Thymus (tissue), 11 donors: Measurements from ENCODE around the gene PPM1L. TPM values are rescaled to one million over a fixed set of nuclear protein-coding genes. Genes with fewer than 3 reads are reported as not detected.
"Not testable (repeated sequence)": the region's sequence is repeated elsewhere in the genome, so short reads cannot be mapped to it uniquely, and the experiment has no call there.

Experiments
- DNase-seq, 9 donors: peaks; one replicate each; pipeline ENCODE4 v3.0.0-alpha.2; 2013; ENCODE audit warnings: low spot score in 9 of 9, low read depth in 6 of 9, missing footprints in 1 of 9
- H3K27ac ChIP-seq, 2 donors: one replicate each; pipeline ENCODE4 v1.5.1; 2013; ENCODE audit warnings: control low read depth in 1 of 2, low read depth in 1 of 2, low read length in 1 of 2, mild to moderate bottlenecking in 1 of 2, moderate library complexity in 1 of 2
- H3K27me3 ChIP-seq, 2 donors: one replicate each; pipeline ENCODE4 v1.5.1; 2013; ENCODE audit warnings: low read length in 1 of 2; ENCODE audit not compliant: control insufficient read depth in 2 of 2, insufficient read depth in 1 of 2
- H3K36me3 ChIP-seq, 2 donors: one replicate each; pipeline ENCODE4 v1.5.1; 2013; ENCODE audit warnings: low read length in 1 of 2, mild to moderate bottlenecking in 1 of 2, moderate library complexity in 1 of 2; ENCODE audit not compliant: control insufficient read depth in 2 of 2, insufficient read depth in 2 of 2
- H3K4me1 ChIP-seq, 2 donors: one replicate each; pipeline ENCODE4 v1.5.1; 2013; ENCODE audit warnings: low read length in 2 of 2; ENCODE audit not compliant: control insufficient read depth in 2 of 2, insufficient read depth in 2 of 2
- H3K4me3 ChIP-seq, 2 donors: one replicate each; pipeline ENCODE4 v1.5.1; 2013; ENCODE audit warnings: low read length in 2 of 2, control low read depth in 1 of 2, mild to moderate bottlenecking in 1 of 2
- H3K9me3 ChIP-seq, 2 donors: one replicate each; pipeline ENCODE4 v1.5.1; 2013; ENCODE audit warnings: low read length in 1 of 2, mild to moderate bottlenecking in 1 of 2; ENCODE audit not compliant: control insufficient read depth in 2 of 2, insufficient read depth in 1 of 2
- whole genome bisulfite sequencing: extraction: QIAGEN DNeasy Blood & Tissue Kit; methylation state at CpG from one replicate; pipeline ENCODE4 v1.1.7; 2013; 5-methylcytosine and 5-hydroxymethylcytosine counted together
- polyA plus RNA-seq: library from polyadenylated mRNA; stranded (reverse); fragments of 200-250 nt; gene quantifications from one replicate; pipeline ENCODE4 v1.2.3, GENCODE V29; 2013
- total RNA-seq: library from RNA; stranded (reverse); fragments of 120-200 nt; gene quantifications from one replicate; pipeline ENCODE4 v1.2.4, GENCODE V29; 2013
- donor health status: healthy.

Gene PPM1L
- total and polyA plus RNA-seq, 2 donors = 3.3 to 4.7 TPM

GRCh38 chr3:161010151-161010550 is 254.1 kb downstream of the PPM1L start:
- H3K4me1 ChIP-seq, H3K27ac ChIP-seq, H3K36me3 ChIP-seq, H3K4me3 ChIP-seq, DNase-seq, H3K27me3 ChIP-seq, H3K9me3 ChIP-seq: not testable (repeated sequence)
- WGBS = 97% methylated on average over 1 of the region's 2 CpGs

DNA sequence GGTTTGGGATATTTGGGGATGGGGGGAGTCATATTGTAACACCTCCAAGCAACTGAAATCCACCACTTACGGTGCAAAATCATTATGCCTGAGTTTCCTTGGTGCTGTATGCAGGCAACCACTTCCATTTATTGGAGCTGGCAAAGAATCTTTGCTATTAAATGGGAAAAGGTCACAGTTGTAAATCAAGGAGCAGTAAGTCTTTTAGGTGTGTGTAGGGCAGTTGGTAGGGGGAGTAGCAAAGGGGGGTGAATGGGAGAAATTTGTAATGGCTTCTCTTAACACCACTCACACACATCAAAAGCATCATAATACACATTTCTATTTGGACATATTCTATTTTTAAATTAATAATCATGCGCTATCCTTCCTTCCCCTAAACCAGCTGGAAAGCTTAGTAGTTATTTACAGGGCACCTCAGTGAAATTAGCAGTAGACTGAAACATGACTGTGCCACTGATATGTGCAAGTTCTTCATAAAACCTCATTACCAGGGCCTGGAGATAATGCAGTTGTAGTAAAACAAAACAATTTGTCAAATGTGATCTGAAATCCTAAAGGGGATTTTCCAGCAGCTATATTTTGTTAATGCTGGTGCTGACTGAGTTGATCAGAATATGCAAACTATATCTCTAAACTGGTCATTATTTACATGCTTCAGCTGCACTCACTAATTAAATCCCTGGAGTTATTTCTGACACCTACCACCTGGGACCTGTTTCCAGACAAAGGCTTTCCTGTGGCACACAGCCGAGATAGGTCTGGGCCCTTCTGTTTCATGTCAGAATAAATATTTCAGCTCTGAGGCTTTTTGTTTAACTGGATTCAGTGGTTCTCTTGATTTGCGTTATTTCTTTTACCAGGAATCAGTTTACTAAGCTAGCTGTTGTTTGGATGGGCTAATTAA is 259.1 kb downstream of the PPM1L start:
- Histone ChIP-seq H3K4me3 (no peak overlapping the region), H3K27me3 (no peaks in the 10 kb centered on the region), H3K9me3 (no peaks in the 10 kb centered on the region), H3K36me3 (no peaks in the 10 kb centered on the region), H3K4me1 (no peaks in the 10 kb centered on the region), H3K27ac (no peak overlapping the region)
- 95% methylated on average over 4 of the region's 4 CpGs for WGBS
- no peak for DNase-seq

- Histone ChIP-seq H3K36me3 (no peaks in the 10 kb centered on the region), H3K4me3 (no peak overlapping the region), H3K9me3 (no peaks in the 10 kb centered on the region), H3K27me3 (no peaks in the 10 kb centered on the region), H3K4me1 (no peaks in the 10 kb centered on the region), H3K27ac (no peak overlapping the region)
- no peak for DNase-seq
- 95% methylated on average over 6 of the region's 6 CpGs for WGBS
These were observed 260.6 kb downstream of the PPM1L start for GRCh38 chr3:161016417-161017313.

DNA sequence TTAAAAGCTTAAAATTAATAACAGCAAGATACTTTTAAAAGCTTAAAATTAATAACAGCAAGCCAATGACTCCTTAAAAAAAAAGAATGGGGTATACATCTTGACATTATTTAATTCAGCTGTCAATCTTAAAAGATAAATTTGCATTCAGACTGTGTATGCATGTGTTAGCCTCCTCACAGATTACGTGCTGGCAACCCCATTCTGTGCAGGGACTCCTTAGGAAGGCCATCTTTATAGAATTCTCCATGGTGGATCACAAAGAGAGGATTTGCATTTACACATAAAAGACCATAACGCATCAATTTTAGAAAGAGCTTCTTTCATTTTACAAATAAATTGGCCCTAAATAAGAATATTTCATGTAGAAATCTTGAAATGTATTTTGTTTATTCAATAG is 261.9 kb downstream of the PPM1L start:
- peaks cover 0 to 5% of the 10 kb centered on the region in 2 donors for H3K9me3 ChIP-seq
- no peaks in the 10 kb centered on the region for H3K4me1 ChIP-seq
- 97% methylated on average over 2 of the region's 2 CpGs for WGBS
- H3K36me3 ChIP-seq = no peaks in the 10 kb centered on the region
- no peak overlapping the region for H3K4me3 ChIP-seq
- no peak for DNase-seq
- H3K27me3 ChIP-seq = no peaks in the 10 kb centered on the region
- no peak overlapping the region for H3K27ac ChIP-seq

GRCh38 chr3:161020256-161020655 is 264.2 kb downstream of the PPM1L start:
- no peak for DNase-seq
- no peak overlapping the region for H3K4me3 ChIP-seq

DNA sequence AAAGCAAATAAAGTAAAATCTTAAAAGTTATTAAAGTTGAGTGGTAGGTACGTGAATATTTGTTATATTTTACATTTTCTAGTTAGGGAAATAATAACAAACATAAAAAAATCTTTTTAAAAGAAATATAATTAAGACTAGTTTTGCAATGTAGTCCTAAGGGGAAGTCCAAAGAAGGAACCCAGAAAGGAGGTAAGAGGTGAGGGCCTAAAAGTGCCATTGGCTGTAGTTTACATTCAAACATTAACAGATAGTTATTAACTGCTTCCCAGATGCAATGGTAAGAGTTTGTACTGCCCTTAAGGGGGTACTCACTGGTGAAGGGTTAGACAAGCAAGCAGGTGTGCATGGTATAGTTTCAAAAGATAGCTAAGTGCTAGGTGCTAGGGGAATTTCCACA is 269.9 kb downstream of the PPM1L start:
- no peak overlapping the region for H3K4me3 ChIP-seq
- no peak for DNase-seq
- H3K27ac ChIP-seq = no peak overlapping the region
- WGBS = over 99% methylated on average over 1 of the region's 1 CpG
- H3K4me1 ChIP-seq = no peaks in the 10 kb centered on the region
- H3K27me3 ChIP-seq = no peaks in the 10 kb centered on the region
- H3K36me3 ChIP-seq = no peaks in the 10 kb centered on the region
- H3K9me3 ChIP-seq = peaks cover 0 to 8% of the 10 kb centered on the region in 2 donors

More at GRCh38 chr3:161020256-161020655, 264.2 kb downstream of the PPM1L start:
- Histone ChIP-seq H3K9me3 (peaks cover 0 to 8% of the 10 kb centered on the region in 2 donors), H3K36me3 (no peaks in the 10 kb centered on the region), H3K4me1 (no peaks in the 10 kb centered on the region), H3K27ac (no peak overlapping the region), H3K27me3 (no peaks in the 10 kb centered on the region)

DNA sequence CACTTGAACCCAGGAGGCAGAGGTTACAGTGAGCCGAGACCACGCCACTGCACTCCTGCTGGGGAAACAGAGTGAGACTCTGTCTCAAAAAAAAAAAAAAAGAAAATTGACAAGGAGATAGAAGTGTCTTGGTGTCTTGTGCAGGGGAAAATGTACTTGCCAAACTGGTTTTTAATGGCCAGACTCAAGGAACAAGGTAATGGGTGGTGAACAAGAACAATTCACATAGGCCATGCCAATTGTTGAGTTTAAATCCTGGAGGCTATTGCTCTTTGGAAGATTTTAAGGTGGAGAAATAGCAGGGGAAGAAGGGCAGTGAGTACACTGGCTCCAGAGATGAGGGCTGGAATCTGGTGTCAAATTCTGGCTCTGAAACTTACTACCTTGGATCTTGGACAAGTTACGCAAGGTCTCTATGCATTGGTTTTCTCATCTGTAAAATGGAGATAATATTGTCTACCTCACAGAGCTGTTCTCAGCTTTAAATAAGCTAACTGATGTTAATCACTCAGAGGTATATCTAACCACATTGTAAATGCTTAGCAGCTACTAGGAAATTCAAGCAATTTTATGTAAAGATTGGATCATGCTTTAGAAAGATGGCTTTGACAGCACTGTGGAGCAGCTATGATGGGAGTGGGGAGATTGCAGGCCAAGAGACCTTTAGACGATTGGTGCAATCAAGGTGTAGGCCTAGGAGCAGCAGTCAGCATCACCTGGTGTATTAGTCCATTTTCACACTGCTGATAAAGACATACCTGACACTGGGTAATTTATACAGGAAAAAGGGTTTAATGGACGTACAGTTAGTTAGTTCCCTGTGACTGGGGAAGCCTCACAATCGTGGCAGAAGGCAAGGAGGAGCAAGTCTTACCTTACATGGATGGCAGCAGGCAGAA is 270.8 kb downstream of the PPM1L start:
- H3K4me1 ChIP-seq = no peaks in the 10 kb centered on the region
- 96% methylated on average over 6 of the region's 6 CpGs for WGBS
- DNase-seq = no peak
- H3K27me3 ChIP-seq = no peaks in the 10 kb centered on the region
- H3K9me3 ChIP-seq = peaks cover 0 to 8% of the 10 kb centered on the region in 2 donors
- H3K36me3 ChIP-seq = no peaks in the 10 kb centered on the region
- no peak overlapping the region for H3K4me3 ChIP-seq
- H3K27ac ChIP-seq = no peak overlapping the region

DNA sequence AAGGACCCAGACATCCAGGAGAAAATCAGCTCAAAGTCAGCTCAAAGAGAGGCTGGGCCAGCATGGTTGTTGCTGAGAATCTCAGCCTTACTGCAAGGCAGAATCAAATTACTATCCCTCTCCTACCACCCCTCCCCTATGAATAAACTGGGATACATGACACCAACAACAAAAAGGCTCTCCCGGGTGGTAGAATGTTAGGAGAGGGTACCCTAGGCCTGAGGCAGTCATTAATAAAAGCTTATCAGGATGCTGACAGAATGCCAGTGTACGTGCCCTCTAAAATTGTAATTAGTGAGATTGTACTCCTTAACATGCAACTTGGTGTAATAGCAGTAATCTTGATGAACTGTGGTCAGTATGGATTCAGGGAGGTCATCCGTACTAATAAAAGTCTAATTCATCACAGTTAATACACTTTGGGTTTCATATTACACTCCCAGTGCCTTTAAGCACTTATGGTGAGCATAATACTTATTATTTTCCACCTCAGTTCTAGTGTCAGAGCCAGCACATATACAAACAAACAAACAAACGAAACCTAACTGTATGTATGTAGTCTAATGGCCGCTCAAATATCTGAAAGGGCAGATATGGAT is 272.6 kb downstream of the PPM1L start:
- Histone ChIP-seq H3K27me3 (no peaks in the 10 kb centered on the region), H3K4me1 (no peaks in the 10 kb centered on the region), H3K36me3 (no peaks in the 10 kb centered on the region), H3K4me3 (no peak overlapping the region), H3K9me3 (peaks cover 0 to 3% of the 10 kb centered on the region in 2 donors), H3K27ac (no peak overlapping the region)
- DNase-seq = no peak
- 96% methylated on average over 5 of the region's 5 CpGs for WGBS
